ENCODE measurements around the gene HBE1. TPM values are rescaled to one million over a fixed set of nuclear protein-coding genes. Genes with fewer than 3 reads are reported as not detected.

HBE1 gene
- polyA plus RNA-seq, 1 donor (not counting 4 experiments of a cell fraction or from before 2014, with no cell fraction given): not detected

GRCh38 chr11:5252192-5252918 lies 17.4 kb downstream of the HBE1 start:
- no peak overlapping the region for H3K4me3 ChIP-seq (ENCODE audit: control insufficient read depth in 2 of 3, extremely low read depth in 1 of 3, insufficient read depth in 2 of 3, low read depth in 1 of 3, low read length in 3 of 3)
- H3K9ac ChIP-seq (ENCODE audit: control insufficient read depth, extremely low read depth, insufficient read depth, low read length): no peak overlapping the region
- H3K4me1 ChIP-seq (ENCODE audit: control insufficient read depth, extremely low read depth, insufficient read depth, low read length): no peaks in the 10 kb centered on the region
- FAIRE-seq (no peak), DNase-seq (ENCODE audit: low read depth, low spot score) (no peak)
- no peaks in the 10 kb centered on the region for H4K20me1 ChIP-seq (ENCODE audit: control insufficient read depth, extremely low read depth, insufficient read depth, low read length)
- no peaks in the 10 kb centered on the region for H3K79me2 ChIP-seq (ENCODE audit: control insufficient read depth, insufficient read depth, low read length)
- no peaks in the 10 kb centered on the region for H3K9me3 ChIP-seq (ENCODE audit: control insufficient read depth, low read depth, low read length)
- H3K4me2 ChIP-seq (ENCODE audit: control insufficient read depth, extremely low read depth, insufficient read depth, low read depth, low read length): no peak overlapping the region
- TF ChIP-seq CTCF (optimal IDR thresholded peaks at IDR 0.05 in 1 of 3, IDR thresholded peaks at IDR 0.05 in 1 of 3, conservative IDR thresholded peaks at IDR 0.05 in 1 of 3; ENCODE audit: extremely low read depth in 1 of 3, insufficient read depth in 2 of 3, low read length in 3 of 3) (no peak), EZH2 (IDR thresholded peaks at IDR 0.05; ENCODE audit: low read length) (no peak)
- no peaks in the 10 kb centered on the region for H3K27me3 ChIP-seq (ENCODE audit: control insufficient read depth, extremely low read depth, insufficient read depth, low read length)
- no peaks in the 10 kb centered on the region for H3K36me3 ChIP-seq (ENCODE audit: control insufficient read depth in 2 of 2, extremely low read depth in 1 of 2, insufficient read depth in 2 of 2, low read length in 2 of 2)
- H3K27ac ChIP-seq (ENCODE audit: control insufficient read depth, insufficient read depth, low read length): no peak overlapping the region
- no peak overlapping the region for H2AFZ ChIP-seq (ENCODE audit: control insufficient read depth, low read length)
- dilution Hi-C loops (cut with MboI; ENCODE audit: extremely low pct_ligation_motif_present, low sequenced_read_pairs): no loop called here
- H3K9me1 ChIP-seq (ENCODE audit: control insufficient read depth, extremely low read depth, insufficient read depth, low read length): no peaks in the 10 kb centered on the region

- no peak for FAIRE-seq
- H2AFZ ChIP-seq (ENCODE audit: control insufficient read depth, low read length): no peak overlapping the region
- no peak overlapping the region for H3K4me2 ChIP-seq (ENCODE audit: control insufficient read depth, extremely low read depth, insufficient read depth, low read depth, low read length)
Observed at GRCh38 chr11:5251746-5252145, 18.0 kb downstream of the HBE1 start.

More at GRCh38 chr11:5251746-5252145, 18.0 kb downstream of the HBE1 start:
- dilution Hi-C loops (cut with MboI; ENCODE audit: extremely low pct_ligation_motif_present, low sequenced_read_pairs): no loop called here
- Histone ChIP-seq H3K4me3 (ENCODE audit: control insufficient read depth in 2 of 3, extremely low read depth in 1 of 3, insufficient read depth in 2 of 3, low read depth in 1 of 3, low read length in 3 of 3) (no peak overlapping the region), H3K27ac (ENCODE audit: control insufficient read depth, insufficient read depth, low read length) (no peak overlapping the region), H4K20me1 (ENCODE audit: control insufficient read depth, extremely low read depth, insufficient read depth, low read length) (no peaks in the 10 kb centered on the region), H3K9me1 (ENCODE audit: control insufficient read depth, extremely low read depth, insufficient read depth, low read length) (no peaks in the 10 kb centered on the region), H3K4me1 (ENCODE audit: control insufficient read depth, extremely low read depth, insufficient read depth, low read length) (no peaks in the 10 kb centered on the region), H3K9ac (ENCODE audit: control insufficient read depth, extremely low read depth, insufficient read depth, low read length) (no peak overlapping the region), H3K9me3 (ENCODE audit: control insufficient read depth, low read depth, low read length) (no peaks in the 10 kb centered on the region), H3K79me2 (ENCODE audit: control insufficient read depth, insufficient read depth, low read length) (no peaks in the 10 kb centered on the region), H3K36me3 (ENCODE audit: control insufficient read depth in 2 of 2, extremely low read depth in 1 of 2, insufficient read depth in 2 of 2, low read length in 2 of 2) (no peaks in the 10 kb centered on the region), H3K27me3 (ENCODE audit: control insufficient read depth, extremely low read depth, insufficient read depth, low read length) (no peaks in the 10 kb centered on the region)
- DNase-seq (ENCODE audit: low read depth, low spot score): no peak
- TF ChIP-seq EZH2 (IDR thresholded peaks at IDR 0.05; ENCODE audit: low read length): no peak
- TF ChIP-seq CTCF (optimal IDR thresholded peaks at IDR 0.05 in 1 of 3, IDR thresholded peaks at IDR 0.05 in 1 of 3, conservative IDR thresholded peaks at IDR 0.05 in 1 of 3; ENCODE audit: extremely low read depth in 1 of 3, insufficient read depth in 2 of 3, low read length in 3 of 3): no peak

All from keratinocyte (primary cell).